NT2/D1 (cell line): ENCODE results near the gene SPOCK1.

Experiments used
- DNase-seq: peaks from one replicate; pipeline ENCODE4 v3.0.0-alpha.2; 2011; ENCODE audit warnings: low read depth, low spot score
- H3K27me3 ChIP-seq: 2 replicates; pipeline ENCODE4 v1.6.0; 2011; ENCODE audit warnings: mild to moderate bottlenecking; ENCODE audit not compliant: insufficient read length, insufficient read depth
- H3K36me3 ChIP-seq: 2 replicates; pipeline ENCODE4 v1.6.1; 2011; ENCODE audit warnings: mild to moderate bottlenecking, low read length, mixed read lengths; ENCODE audit not compliant: insufficient read depth, insufficient read length
- H3K4me1 ChIP-seq: 2 replicates; pipeline ENCODE4 v1.5.1; 2011; ENCODE audit not compliant: insufficient read depth, insufficient read length
- H3K4me3 ChIP-seq: 2 replicates; pipeline ENCODE4 v1.5.1; 2011; ENCODE audit warnings: low read depth; ENCODE audit not compliant: insufficient read length
- H3K9ac ChIP-seq: 2 replicates; pipeline ENCODE4 v1.6.0; 2011; ENCODE audit warnings: low read depth; ENCODE audit not compliant: insufficient read length
- H3K9me3 ChIP-seq: 2 replicates; pipeline ENCODE4 v1.5.1; 2011; ENCODE audit warnings: mild to moderate bottlenecking, low read length; ENCODE audit not compliant: insufficient read depth
- SUZ12 ChIP-seq: IDR thresholded peaks from 2 replicates; pipeline ENCODE4 v1.6.1; 2011; ENCODE audit not compliant: insufficient read length, insufficient read depth; ENCODE audit errors: extremely low read depth
- YY1 ChIP-seq: IDR thresholded peaks from 2 replicates; pipeline ENCODE4 v1.6.1; 2011; ENCODE audit not compliant: insufficient read length, insufficient read depth
- ZNF274 ChIP-seq: IDR thresholded peaks from 2 replicates; pipeline ENCODE4 v1.6.1; 2011; ENCODE audit warnings: mild to moderate bottlenecking, low read depth, low read length

The SPOCK1 gene

GRCh38 chr5:137481596-137481995, 17.5 kb downstream of the SPOCK1 start:
- no peaks in the 10 kb centered on the region for H3K36me3 ChIP-seq
- H3K4me1 ChIP-seq, result no peaks in the 10 kb centered on the region
- no peaks in the 10 kb centered on the region for H3K27me3 ChIP-seq
- DNase-seq, result no peak
- H3K9me3 ChIP-seq, result no peaks in the 10 kb centered on the region
- H3K9ac ChIP-seq, result no peak overlapping the region
- no peak overlapping the region for H3K4me3 ChIP-seq
- no peak for TF ChIP-seq ZNF274
- TF ChIP-seq SUZ12, result no peak
- no peak for TF ChIP-seq YY1

DNA sequence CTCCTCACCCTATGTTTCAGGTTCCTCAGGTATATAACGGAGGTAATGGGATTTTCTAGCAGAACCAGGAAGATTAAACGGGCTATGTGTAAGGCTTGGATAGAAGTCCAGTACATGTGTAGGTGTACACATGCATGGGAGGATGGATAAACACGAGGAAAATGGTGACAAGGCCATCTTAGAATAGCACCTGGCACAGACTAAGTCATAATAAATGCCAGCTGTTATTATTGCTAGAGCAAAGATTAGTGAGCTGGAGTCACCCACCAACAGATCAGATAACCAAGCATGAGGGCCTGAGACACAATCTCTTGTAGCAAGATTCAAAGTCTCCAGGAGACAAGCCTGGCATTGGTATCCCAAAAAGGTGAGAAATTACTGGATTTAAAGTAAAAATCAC, 21.1 kb downstream of the SPOCK1 start:
- no peak for DNase-seq
- H3K36me3 ChIP-seq, result no peaks in the 10 kb centered on the region
- no peaks in the 10 kb centered on the region for H3K27me3 ChIP-seq
- H3K4me3 ChIP-seq, result no peak overlapping the region
- H3K4me1 ChIP-seq, result no peaks in the 10 kb centered on the region
- H3K9me3 ChIP-seq, result no peaks in the 10 kb centered on the region
- no peak overlapping the region for H3K9ac ChIP-seq
- TF ChIP-seq YY1, result no peak
- TF ChIP-seq ZNF274, result no peak
- TF ChIP-seq SUZ12, result no peak

DNA sequence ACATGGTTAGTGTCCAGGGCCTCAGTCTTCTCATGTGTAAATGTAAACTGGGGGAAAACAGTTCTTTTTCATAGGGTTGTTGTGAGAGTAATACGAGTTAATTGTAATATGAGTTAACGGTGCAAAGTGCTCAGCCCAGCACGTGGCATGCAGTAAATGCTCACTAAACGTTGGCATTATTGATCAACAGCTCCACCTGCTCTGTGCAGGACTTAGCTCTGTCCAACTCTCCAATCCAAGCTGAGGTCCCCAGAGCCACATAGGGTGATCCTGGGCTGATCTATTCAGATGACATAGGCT, 28.3 kb downstream of the SPOCK1 start:
- H3K27me3 ChIP-seq, result no peaks in the 10 kb centered on the region
- TF ChIP-seq ZNF274 (no peak), SUZ12 (no peak), YY1 (no peak)
- DNase-seq, result no peak
- H3K4me3 ChIP-seq, result no peak overlapping the region
- no peaks in the 10 kb centered on the region for H3K36me3 ChIP-seq
- H3K4me1 ChIP-seq, result no peaks in the 10 kb centered on the region
- no peak overlapping the region for H3K9ac ChIP-seq
- no peaks in the 10 kb centered on the region for H3K9me3 ChIP-seq

DNA sequence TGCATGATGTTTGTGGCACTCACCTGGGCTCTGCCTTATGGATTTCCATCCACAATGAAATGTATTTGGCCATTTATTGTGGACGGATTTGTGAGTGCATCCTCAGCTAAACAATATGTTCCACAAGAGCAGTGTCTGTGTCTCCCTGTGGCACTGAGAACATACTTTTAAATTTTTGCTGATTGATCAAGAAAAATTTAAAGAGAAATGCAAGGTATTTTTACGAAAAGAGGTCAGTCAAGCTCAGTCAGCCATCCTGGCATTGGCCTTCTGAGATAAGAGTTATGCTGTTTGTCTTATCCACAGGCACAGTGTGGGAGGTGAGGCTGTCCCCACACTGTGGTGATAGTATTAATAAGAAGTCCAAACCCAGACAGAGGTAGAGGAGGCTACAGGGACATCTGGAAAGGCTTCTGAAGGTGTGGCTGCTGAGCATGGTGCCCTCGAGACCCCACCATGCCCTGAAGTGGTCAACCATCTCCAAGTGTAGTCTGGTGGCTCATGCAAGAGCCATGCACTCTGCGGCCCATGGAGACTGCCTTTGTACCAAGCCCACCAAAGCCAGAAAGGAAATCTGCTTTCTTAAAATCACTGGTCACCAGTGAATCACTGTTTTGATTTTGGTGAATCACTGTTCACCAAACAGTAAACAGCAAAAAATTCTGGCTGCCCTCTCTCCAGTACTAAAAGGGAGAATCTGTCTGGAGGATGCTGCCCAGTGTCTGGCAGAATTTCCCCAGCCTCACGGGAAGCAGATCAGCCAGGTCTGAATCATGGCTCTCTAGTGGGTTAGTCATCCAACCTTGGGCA, 28.8 kb downstream of the SPOCK1 start:
- no peaks in the 10 kb centered on the region for H3K27me3 ChIP-seq
- no peak for TF ChIP-seq SUZ12
- no peak for TF ChIP-seq YY1
- no peak for TF ChIP-seq ZNF274
- no peak overlapping the region for H3K4me3 ChIP-seq
- no peaks in the 10 kb centered on the region for H3K9me3 ChIP-seq
- no peak overlapping the region for H3K9ac ChIP-seq
- no peak for DNase-seq
- H3K4me1 ChIP-seq, result no peaks in the 10 kb centered on the region
- no peaks in the 10 kb centered on the region for H3K36me3 ChIP-seq

DNA sequence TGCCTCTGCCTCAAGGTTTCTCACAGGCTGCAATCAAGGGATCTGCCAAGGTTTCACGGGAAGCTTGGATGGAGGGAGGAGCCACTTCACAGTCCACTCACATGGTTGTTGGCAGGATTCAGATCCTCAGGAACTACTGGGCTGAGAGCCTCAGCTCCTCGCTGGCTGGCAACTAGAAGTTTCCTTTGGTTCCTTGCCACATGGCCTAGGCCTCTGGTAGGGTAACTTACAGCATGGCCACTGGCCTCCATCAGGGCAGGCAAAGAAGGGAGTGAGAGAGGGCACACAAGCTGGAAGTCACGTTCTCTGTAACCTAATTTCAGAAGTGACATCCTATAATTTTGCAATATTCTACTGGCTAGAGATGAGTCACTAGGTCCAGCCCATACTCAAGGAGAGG, 32.2 kb downstream of the SPOCK1 start:
- Histone ChIP-seq H3K27me3 (no peaks in the 10 kb centered on the region), H3K9ac (no peak overlapping the region), H3K9me3 (no peaks in the 10 kb centered on the region), H3K4me3 (no peak overlapping the region), H3K4me1 (no peaks in the 10 kb centered on the region), H3K36me3 (no peaks in the 10 kb centered on the region)
- TF ChIP-seq ZNF274 (no peak), SUZ12 (no peak)
- DNase-seq, result no peak

GRCh38 chr5:137465930-137466329, 33.2 kb downstream of the SPOCK1 start:
- Histone ChIP-seq H3K9ac (no peak overlapping the region), H3K4me1 (no peaks in the 10 kb centered on the region), H3K36me3 (no peaks in the 10 kb centered on the region), H3K27me3 (no peaks in the 10 kb centered on the region), H3K4me3 (no peak overlapping the region), H3K9me3 (no peaks in the 10 kb centered on the region)
- DNase-seq, result no peak
- no peak for TF ChIP-seq YY1
- TF ChIP-seq SUZ12, result no peak
- TF ChIP-seq ZNF274, result no peak

- Histone ChIP-seq H3K27me3 (no peaks in the 10 kb centered on the region), H3K4me3 (no peak overlapping the region), H3K36me3 (no peaks in the 10 kb centered on the region), H3K9ac (no peak overlapping the region), H3K9me3 (no peaks in the 10 kb centered on the region), H3K4me1 (no peaks in the 10 kb centered on the region)
- DNase-seq, result no peak
- TF ChIP-seq YY1, result no peak
- no peak for TF ChIP-seq ZNF274
- no peak for TF ChIP-seq SUZ12
Observed at GRCh38 chr5:137462816-137463520, 36.2 kb downstream of the SPOCK1 start.
